ENCODE measurements around the gene ECHS1. TPM values are rescaled to one million over a fixed set of nuclear protein-coding genes. Genes with fewer than 3 reads are reported as not detected.
A peak's percentile ranks its signal among the peaks of the same experiment; 100 is the strongest.

ECHS1 gene
- total RNA-seq, 6 experiments from 2014 or later, result 293 to 780 (median 436) TPM

GRCh38 chr10:133355266-133355665, 17.9 kb downstream of the ECHS1 start:
- WGBS (ENCODE audit: insufficient coverage, low coverage, low lambda C conversion rate, missing lambda C conversion rate), result 55% methylated on average over 1 of the region's 6 CpGs
- no peak for ATAC-seq
- Histone ChIP-seq H3K27ac (peak overlapping the region in 1 of 3 donors; percentile 9), H3K4me3 (no peak overlapping the region), H3K27me3 (no peaks in the 10 kb centered on the region), H3K36me3 (peaks cover 0 to 4% (median 0%) of the 10 kb centered on the region in 4 donors), H3K4me1 (peaks cover 0 to 86% (median 40%) of the 10 kb centered on the region in 4 donors), H3K9me3 (no peaks in the 10 kb centered on the region)
- no peak for DNase-seq
- intact Hi-C loops (cut with DNase I), result no loop called here
- TF ChIP-seq POLR2A (IDR thresholded peaks at IDR 0.05), result no peak
- TF ChIP-seq CTCF (IDR thresholded peaks at IDR 0.05), result no peak

GRCh38 chr10:133354672-133355240, 18.4 kb downstream of the ECHS1 start:
- Histone ChIP-seq H3K4me1 (peaks cover 0 to 87% (median 43%) of the 10 kb centered on the region in 4 donors), H3K27ac (peak overlapping the region in 1 of 3 donors; percentile 9), H3K4me3 (no peak overlapping the region), H3K36me3 (peaks cover 0 to 4% (median 0%) of the 10 kb centered on the region in 4 donors), H3K27me3 (no peaks in the 10 kb centered on the region), H3K9me3 (no peaks in the 10 kb centered on the region)
- ATAC-seq (no peak), DNase-seq (peak in 1 of 3 donors; percentile 56)
- 80% methylated on average over 4 of the region's 14 CpGs for WGBS (ENCODE audit: insufficient coverage, low coverage, low lambda C conversion rate, missing lambda C conversion rate)
- TF ChIP-seq CTCF (IDR thresholded peaks at IDR 0.05) (no peak), POLR2A (IDR thresholded peaks at IDR 0.05) (no peak)
- intact Hi-C loops (cut with DNase I), result no loop called here

GRCh38 chr10:133353988-133354605, 19.1 kb downstream of the ECHS1 start:
- Histone ChIP-seq H3K4me3 (no peak overlapping the region), H3K27ac (peak overlapping the region in 1 of 3 donors; percentile 57), H3K36me3 (peaks cover 0 to 4% (median 0%) of the 10 kb centered on the region in 4 donors), H3K4me1 (peaks cover 0 to 87% (median 42%) of the 10 kb centered on the region in 4 donors), H3K27me3 (no peaks in the 10 kb centered on the region), H3K9me3 (no peaks in the 10 kb centered on the region)
- no peak for ATAC-seq
- intact Hi-C loops (cut with DNase I), result no loop called here
- peak in 1 of 3 donors; percentile 47 for DNase-seq
- 65% methylated on average over 7 of the region's 16 CpGs for WGBS (ENCODE audit: insufficient coverage, low coverage, low lambda C conversion rate, missing lambda C conversion rate)
- TF ChIP-seq CTCF (IDR thresholded peaks at IDR 0.05), result no peak
- TF ChIP-seq POLR2A (IDR thresholded peaks at IDR 0.05), result no peak

- H3K27ac ChIP-seq, result peak overlapping the region in 2 of 3 donors; percentile 56 to 57
- peaks cover 0 to 82% (median 38%) of the 10 kb centered on the region in 4 donors for H3K4me1 ChIP-seq
- 15% methylated on average over 2 of the region's 16 CpGs for WGBS (ENCODE audit: insufficient coverage, low coverage, low lambda C conversion rate, missing lambda C conversion rate)
- H3K4me3 ChIP-seq, result no peak overlapping the region
- no peaks in the 10 kb centered on the region for H3K27me3 ChIP-seq
- intact Hi-C loops (cut with DNase I), result no loop called here
- H3K36me3 ChIP-seq, result peaks cover 0 to 4% (median 0%) of the 10 kb centered on the region in 4 donors
- peak; percentile 72 to 89 (median 87) for DNase-seq
- peak; percentile 31 to 45 (median 42) for ATAC-seq
- peak; percentile 27 for TF ChIP-seq POLR2A (IDR thresholded peaks at IDR 0.05)
- TF ChIP-seq CTCF (IDR thresholded peaks at IDR 0.05), result no peak
- H3K9me3 ChIP-seq, result no peaks in the 10 kb centered on the region
Measured at GRCh38 chr10:133353202-133353959, 19.8 kb downstream of the ECHS1 start.

Data from right lobe of liver (tissue), 6 donors.